GM21825 (cell line): ENCODE measurements around the gene PALB2.
A peak's percentile ranks its signal among the peaks of the same experiment; 100 is the strongest.

Experiments used
- ATAC-seq: cut with Tn5 transposase; IDR thresholded peaks from one replicate; pipeline ENCODE4 v1.9.1; 2021; ENCODE audit warnings: mild to moderate bottlenecking, moderate library complexity; ENCODE audit not compliant: unreplicated experiment

Gene PALB2

GRCh38 chr16:23640931-23641765 is at the start of gene PALB2, which contains the start of gene DCTN5:
Gene PALB2, minus strand, starts transcription at chr16:23641310. Its CDS starts 153 bp downstream, at chr16:23641157.
Gene DCTN5, plus strand, starts transcription at chr16:23641466. Its CDS starts 77 bp downstream, at chr16:23641543.
- peak; percentile 93 for ATAC-seq

- no peak for ATAC-seq
Measured at GRCh38 chr16:23689442-23690187, 48.5 kb upstream of the PALB2 start.

GRCh38 chr16:23687034-23687808 is 46.1 kb upstream of the PALB2 start:
- ATAC-seq: no peak

- no peak for ATAC-seq
Measured at GRCh38 chr16:23683487-23683886, 42.4 kb upstream of the PALB2 start.

- no peak for ATAC-seq
Measured at GRCh38 chr16:23682181-23682580, 41.1 kb upstream of the PALB2 start.

- no peak for ATAC-seq
Measured at GRCh38 chr16:23679986-23680336, 38.9 kb upstream of the PALB2 start.

GRCh38 chr16:23679274-23679985 is 38.3 kb upstream of the PALB2 start:
- no peak for ATAC-seq

- ATAC-seq: peak; percentile 70
Measured at GRCh38 chr16:23678430-23679273, 37.5 kb upstream of the PALB2 start, which contains the start of gene PLK1. Gene PLK1, plus strand, starts transcription at chr16:23678889. Its CDS starts 44 bp downstream, at chr16:23678933.

- ATAC-seq: no peak
Measured at GRCh38 chr16:23676924-23677480, 35.9 kb upstream of the PALB2 start.

GRCh38 chr16:23673971-23674614 is 33.0 kb upstream of the PALB2 start:
- ATAC-seq: no peak

GRCh38 chr16:23670137-23670776 is 29.1 kb upstream of the PALB2 start:
- ATAC-seq: peak; percentile 93

- no peak for ATAC-seq
Measured at GRCh38 chr16:23668873-23669272, 27.8 kb upstream of the PALB2 start.

GRCh38 chr16:23668225-23668624 is 27.1 kb upstream of the PALB2 start:
- ATAC-seq: no peak

GRCh38 chr16:23667355-23667659 is 26.2 kb upstream of the PALB2 start:
- ATAC-seq: no peak

- no peak for ATAC-seq
Measured at GRCh38 chr16:23666571-23667354, 25.7 kb upstream of the PALB2 start.

GRCh38 chr16:23663918-23664317 is 22.8 kb upstream of the PALB2 start:
- no peak for ATAC-seq

GRCh38 chr16:23651943-23652468 is 10.9 kb upstream of the PALB2 start:
- ATAC-seq: no peak
